Subcutaneous adipose tissue (tissue), 4 donors: ENCODE data around the gene AIFM2. TPM values are rescaled to one million over a fixed set of nuclear protein-coding genes. Genes with fewer than 3 reads are reported as not detected.

Experiments used
- CTCF ChIP-seq: fragments of 450-650 bp; IDR thresholded peaks from one replicate; pipeline ENCODE4 v1.5.1; 2016; ENCODE audit warnings: low read depth, mild to moderate bottlenecking, control low read depth, antibody characterized with exemption, moderate library complexity
- total RNA-seq, 4 donors: library from RNA; depleted of rRNA; stranded (reverse); fragments of >200 nt; gene quantifications; one replicate each; pipeline ENCODE4 v1.1.0, GENCODE V29; 2016

The AIFM2 gene
- total RNA-seq, 4 donors from 2014 or later = 46.2 to 97.2 (median 50.1) TPM

GRCh38 chr10:70087616-70088307 lies 44.9 kb downstream of the AIFM2 start:
- TF ChIP-seq CTCF = no peak

GRCh38 chr10:70085975-70086613 lies 46.5 kb downstream of the AIFM2 start:
- no peak for TF ChIP-seq CTCF

GRCh38 chr10:70084189-70084588 lies 48.4 kb downstream of the AIFM2 start:
- no peak for TF ChIP-seq CTCF

GRCh38 chr10:70078937-70079336 lies 53.7 kb downstream of the AIFM2 start:
- no peak for TF ChIP-seq CTCF

- TF ChIP-seq CTCF = no peak
Measured at GRCh38 chr10:70078329-70078728, 54.3 kb downstream of the AIFM2 start.

- TF ChIP-seq CTCF = no peak
Measured at GRCh38 chr10:70074971-70075370, 57.7 kb downstream of the AIFM2 start.

- no peak for TF ChIP-seq CTCF
Measured at GRCh38 chr10:70074165-70074564, 58.5 kb downstream of the AIFM2 start.
